Measurements from ENCODE around the gene BANP.
"Not testable (repeated sequence)": the region's sequence is repeated elsewhere in the genome, so short reads cannot be mapped to it uniquely, and the experiment has no call there.

BANP gene

GRCh38 chr16:88017587-88018101 lies 66.4 kb downstream of the BANP start:
- Histone ChIP-seq H3K4me1 (peaks cover 6% of the 10 kb centered on the region), H3K9me3 (no peaks in the 10 kb centered on the region), H3K27me3 (no peaks in the 10 kb centered on the region), H3K36me3 (peaks cover 4% of the 10 kb centered on the region), H3K4me3 (ENCODE audit: low read depth, low read length) (no peak overlapping the region)
- DNase-seq = no peak
- TF ChIP-seq CTCF (IDR thresholded peaks at IDR 0.05; ENCODE audit: low read depth, low read length) = no peak

DNA sequence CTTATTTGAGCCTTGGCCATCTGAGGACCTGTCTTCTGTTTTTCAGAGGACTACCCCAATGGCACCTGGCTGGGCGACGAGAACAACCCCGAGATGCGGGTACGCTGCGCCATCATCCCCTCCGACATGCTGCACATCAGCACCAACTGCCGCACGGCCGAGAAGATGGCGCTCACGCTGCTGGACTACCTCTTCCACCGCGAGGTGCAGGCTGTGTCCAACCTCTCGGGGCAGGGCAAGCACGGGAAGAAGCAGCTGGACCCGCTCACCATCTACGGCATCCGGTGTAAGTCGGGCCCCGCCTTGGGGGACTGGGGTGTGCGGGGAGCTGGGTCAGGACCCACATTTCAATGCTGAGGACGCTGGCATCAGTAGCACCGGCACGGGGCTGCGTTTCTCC lies 67.1 kb downstream of the BANP start:
- H3K27me3 ChIP-seq; DNase-seq; H3K4me3 ChIP-seq (ENCODE audit: low read depth, low read length); H3K9me3 ChIP-seq; H3K36me3 ChIP-seq; H3K4me1 ChIP-seq: not testable (repeated sequence)

DNA sequence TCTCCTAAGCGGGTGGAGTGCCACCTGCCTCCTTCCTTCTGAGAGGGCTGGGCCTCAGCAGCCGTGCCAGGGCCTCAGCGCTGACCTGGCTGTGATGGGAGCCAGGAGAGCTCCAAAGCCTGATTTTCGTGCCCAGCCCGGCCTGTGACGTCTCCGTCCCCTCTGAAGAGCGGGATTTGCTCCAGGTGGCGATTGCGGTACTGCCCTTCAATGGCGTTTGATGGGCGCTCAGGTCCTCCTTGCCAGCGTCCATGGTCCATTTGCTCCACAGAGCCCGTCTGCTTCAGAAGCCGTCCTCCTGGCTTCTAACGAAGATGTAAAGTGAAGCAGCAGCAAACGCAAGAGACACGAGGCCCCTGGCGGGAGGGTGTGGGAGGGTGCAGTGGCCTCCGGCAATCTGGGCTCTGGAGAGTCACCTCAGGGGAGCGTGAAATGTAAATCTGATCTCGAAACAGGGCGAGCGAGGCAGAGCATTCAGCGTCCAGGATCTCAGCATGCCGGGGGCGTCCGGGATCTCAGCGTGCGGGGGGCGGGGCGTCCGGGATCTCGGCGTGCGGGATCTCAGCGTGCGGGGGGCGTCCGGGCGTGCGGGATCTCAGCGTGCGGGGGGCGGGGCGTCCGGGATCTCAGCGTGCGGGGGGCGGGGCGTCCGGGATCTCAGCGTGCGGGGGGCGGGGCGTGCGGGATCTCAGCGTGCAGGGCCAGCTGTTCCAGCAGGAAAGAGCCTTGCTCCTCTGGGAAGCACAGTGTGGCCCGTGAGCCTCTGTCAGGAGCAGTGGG lies 68.0 kb downstream of the BANP start:
- H3K9me3 ChIP-seq, H3K36me3 ChIP-seq, H3K27me3 ChIP-seq, H3K4me1 ChIP-seq: not testable (repeated sequence)
- DNase-seq = peak; percentile 68
- H3K4me3 ChIP-seq (ENCODE audit: low read depth, low read length) = peak overlapping the region; percentile 39

DNA sequence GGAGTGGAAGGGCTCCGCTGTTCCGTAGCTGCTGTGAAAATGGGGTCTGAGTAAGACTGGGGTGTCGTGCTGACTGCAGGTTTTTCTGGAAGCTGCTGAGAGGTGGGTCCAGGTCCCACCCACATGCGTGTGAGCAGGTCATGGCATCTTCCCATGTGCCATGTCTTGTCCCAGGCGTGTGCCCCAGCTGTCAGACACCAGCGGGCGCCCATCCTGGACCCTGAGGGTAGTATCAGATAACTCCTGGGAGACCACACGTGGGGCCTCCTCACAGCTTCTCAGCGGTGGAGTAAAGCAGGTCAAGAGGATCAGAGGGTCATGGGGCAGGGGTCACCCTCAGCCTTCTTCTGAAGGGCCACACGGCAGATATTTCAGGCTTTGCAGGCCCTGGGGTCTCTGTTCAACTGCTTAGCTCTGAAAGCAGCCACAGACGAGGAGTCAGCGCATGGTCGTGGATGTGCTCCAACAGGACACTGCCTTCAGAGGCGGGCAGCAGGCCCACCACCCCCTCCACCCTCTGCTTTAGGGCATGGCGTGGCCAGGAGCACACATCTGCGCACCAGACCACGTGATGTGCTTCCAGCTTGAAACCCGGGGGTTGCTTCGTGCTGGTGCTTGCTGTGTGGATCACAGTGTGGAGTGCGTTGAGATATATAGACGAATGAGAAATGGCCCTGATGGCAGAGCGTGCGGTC lies 68.7 kb downstream of the BANP start:
- TF ChIP-seq CTCF (IDR thresholded peaks at IDR 0.05; ENCODE audit: low read depth, low read length) = no peak
- peaks cover 6% of the 10 kb centered on the region for H3K4me1 ChIP-seq
- no peaks in the 10 kb centered on the region for H3K9me3 ChIP-seq
- peak overlapping the region; percentile 39 for H3K4me3 ChIP-seq (ENCODE audit: low read depth, low read length)
- peaks cover 4% of the 10 kb centered on the region for H3K36me3 ChIP-seq
- no peak for DNase-seq
- H3K27me3 ChIP-seq = no peaks in the 10 kb centered on the region

- no peak for TF ChIP-seq CTCF (IDR thresholded peaks at IDR 0.05; ENCODE audit: low read depth, low read length)
- Histone ChIP-seq H3K9me3 (no peaks in the 10 kb centered on the region), H3K27me3 (no peaks in the 10 kb centered on the region), H3K4me3 (ENCODE audit: low read depth, low read length) (no peak overlapping the region), H3K36me3 (peaks cover 4% of the 10 kb centered on the region), H3K4me1 (peaks cover 6% of the 10 kb centered on the region)
- no peak for DNase-seq
Measured at GRCh38 chr16:88020516-88020885, 69.3 kb downstream of the BANP start.

GRCh38 chr16:88021041-88021970 lies 70.1 kb downstream of the BANP start:
- not testable (repeated sequence) for H3K4me1 ChIP-seq, H3K9me3 ChIP-seq, H3K36me3 ChIP-seq

More at GRCh38 chr16:88021041-88021970, 70.1 kb downstream of the BANP start:
- not testable (repeated sequence) for DNase-seq; H3K4me3 ChIP-seq (ENCODE audit: low read depth, low read length); H3K27me3 ChIP-seq
